HCT116 (cell line): ENCODE data around the gene FGF14. TPM values are rescaled to one million over a fixed set of nuclear protein-coding genes. Genes with fewer than 3 reads are reported as not detected.

ENCODE experiments used
- ATAC-seq: fragments of 200-7000 bp; cut with Tn5 transposase; 2 replicates; pipeline ENCODE4 v1.9.1; 2020; ENCODE audit warnings: mild to moderate bottlenecking, moderate library complexity
- BruUV-seq: library from RNA; stranded (reverse); fragments of 400-500 nt; replicated peaks from 2 replicates; lab custom pipeline; 2021; lab: Mats Ljungman, UMichigan
- CTCF ChIA-PET: fragments of 300-600 bp; sonication (Branson Sonifier 250); formaldehyde crosslinking; loops from one replicate; lab custom pipeline; 2021; ENCODE audit warnings: antibody characterized with exemption; lab: Charles Lee
- POLR2A ChIA-PET: fragments of 300-600, 350-600 bp; sonication (Branson Sonifier 250); formaldehyde crosslinking; loops from one replicate; lab custom pipeline; 2021; ENCODE audit warnings: antibody characterized with exemption; lab: Charles Lee
- RAD21 ChIA-PET, 2 experiments: fragments of 300-600 bp; sonication (Branson Sonifier 250); formaldehyde crosslinking; loops; one replicate each; lab custom pipeline; 2023; ENCODE audit warnings: low total read pairs in 2 of 2; ENCODE audit not compliant: uncharacterized antibody in 2 of 2, unreplicated experiment in 2 of 2, low non-redundant PET in 1 of 2; lab: Charles Lee
- DNase-seq: peaks from one replicate; pipeline ENCODE4 v3.0.0-alpha.2; 2010; ENCODE audit warnings: low read depth, low spot score
- H2AFZ ChIP-seq: fragments of 200-600 bp; shearing (Covaris generic), sonication (generic); 2 replicates; pipeline ENCODE4 v1.6.1; 2017; ENCODE audit warnings: low read depth, mixed run types, mixed read lengths, antibody characterized with exemption, low read length; ENCODE audit not compliant: poor library complexity, severe bottlenecking
- H3K27ac ChIP-seq: 2 replicates; pipeline ENCODE4 v1.5.1; 2012; ENCODE audit warnings: low read depth, low read length
- H3K27me3 ChIP-seq: fragments of 200-600 bp; sonication (generic); 2 replicates; pipeline ENCODE4 v1.6.1; 2016; ENCODE audit warnings: mixed run types, low read length, mixed read lengths; ENCODE audit not compliant: insufficient read depth
- H3K36me3 ChIP-seq, 2 experiments: fragments of 200-500 bp in 1 of 2; fragments of 200-600 bp in 1 of 2; sonication (Bioruptor generic) in 1 of 2; sonication (generic) in 1 of 2; 2 replicates each; pipeline versions ENCODE4 v1.5.1 to v1.6.1; 2014 to 2016; ENCODE audit warnings: low read length in 2 of 2, inconsistent platforms in 1 of 2, mixed read lengths in 1 of 2, mixed run types in 1 of 2; ENCODE audit not compliant: insufficient read depth in 2 of 2, control insufficient read depth in 1 of 2
- H3K4me1 ChIP-seq, 2 experiments: fragments of 200-600 bp in 1 of 2; sonication (generic) in 1 of 2; 2 replicates each; pipeline versions ENCODE4 v1.5.1 to v1.6.1; 2012 to 2017; ENCODE audit warnings: low read length in 2 of 2, inconsistent platforms in 1 of 2, mild to moderate bottlenecking in 1 of 2, mixed read lengths in 1 of 2, mixed run types in 1 of 2, moderate library complexity in 1 of 2; ENCODE audit not compliant: insufficient read depth in 2 of 2, control insufficient read depth in 1 of 2
- H3K4me2 ChIP-seq: fragments of 200-600 bp; sonication (generic); 2 replicates; pipeline ENCODE4 v1.6.1; 2017; ENCODE audit warnings: mixed run types, low read length, mixed read lengths
- H3K4me3 ChIP-seq, 2 experiments: fragments of 200-600 bp in 1 of 2; sonication (generic) in 1 of 2; replicated peaks in 1 of 2; 2 replicates each; pipeline ENCODE4 v1.5.1; 2011 to 2016; ENCODE audit warnings: low read length in 2 of 2, control low read depth in 1 of 2, low read depth in 1 of 2, mild to moderate bottlenecking in 1 of 2, mixed read lengths in 1 of 2, mixed run types in 1 of 2
- H3K79me2 ChIP-seq: fragments of 200-600 bp; sonication (generic); 2 replicates; pipeline ENCODE4 v1.6.1; 2017; ENCODE audit warnings: mild to moderate bottlenecking, mixed run types, low read length, moderate library complexity, mixed read lengths; ENCODE audit not compliant: insufficient read depth
- H3K9ac ChIP-seq: fragments of 200-600 bp; sonication (generic); 2 replicates; pipeline ENCODE4 v1.6.1; 2016; ENCODE audit warnings: low read length, mixed read lengths
- H3K9me2 ChIP-seq: fragments of 200-600 bp; sonication (generic), shearing (Covaris generic); 2 replicates; pipeline ENCODE4 v1.6.1; 2017; ENCODE audit warnings: mixed run types, mild to moderate bottlenecking, moderate library complexity; ENCODE audit not compliant: insufficient read depth
- H3K9me3 ChIP-seq, 2 experiments: fragments of 200-500 bp in 1 of 2; fragments of 200-600 bp in 1 of 2; sonication (Bioruptor generic) in 1 of 2; sonication (generic) in 1 of 2; 2 replicates each; pipeline ENCODE4 v1.6.1; 2014 to 2017; ENCODE audit warnings: low read length in 2 of 2, mixed read lengths in 2 of 2, inconsistent platforms in 1 of 2, low read depth in 1 of 2, mild to moderate bottlenecking in 1 of 2, mixed run types in 1 of 2, moderate library complexity in 1 of 2; ENCODE audit not compliant: control insufficient read depth in 1 of 2, insufficient read depth in 1 of 2
- H4K20me1 ChIP-seq: fragments of 200-600 bp; sonication (generic), shearing (Covaris generic); 2 replicates; pipeline ENCODE4 v1.6.1; 2017; ENCODE audit warnings: mixed run types, mild to moderate bottlenecking, moderate library complexity; ENCODE audit not compliant: insufficient read depth
- CBX3 ChIP-seq: IDR thresholded peaks from 2 replicates; pipeline ENCODE4 v1.6.1; 2012; ENCODE audit warnings: low read depth
- CEBPB ChIP-seq: IDR thresholded peaks from 2 replicates; pipeline ENCODE4 v1.6.1; 2012; ENCODE audit warnings: low read depth
- EGR1 ChIP-seq: IDR thresholded peaks from 2 replicates; pipeline ENCODE4 v1.6.1; 2012; ENCODE audit warnings: low read depth
- ELF1 ChIP-seq: IDR thresholded peaks from 2 replicates; pipeline ENCODE4 v1.6.1; 2012; ENCODE audit warnings: low read depth, borderline replicate concordance
- EZH2 ChIP-seq: fragments of 200-600 bp; sonication (generic); IDR thresholded peaks from 2 replicates; pipeline ENCODE4 v1.6.1; 2017; ENCODE audit warnings: antibody characterized with exemption, mixed run types
- EZH2phosphoT487 ChIP-seq: fragments of 200-600 bp; IDR thresholded peaks from 2 replicates; pipeline ENCODE4 v1.6.1; 2018; ENCODE audit warnings: antibody characterized with exemption, borderline replicate concordance
- FOSL1 ChIP-seq: IDR thresholded peaks from 2 replicates; pipeline ENCODE4 v1.6.1; 2012; ENCODE audit warnings: low read depth
- JUND ChIP-seq: IDR thresholded peaks from 2 replicates; pipeline ENCODE4 v1.6.1; 2012
- POLR2A ChIP-seq: IDR thresholded peaks from 2 replicates; pipeline ENCODE4 v1.7.0; 2011; ENCODE audit warnings: borderline replicate concordance; ENCODE audit not compliant: insufficient read depth, insufficient read length; ENCODE audit errors: extremely low read depth
- RAD21 ChIP-seq: IDR thresholded peaks from 2 replicates; pipeline ENCODE4 v1.6.1; 2012; ENCODE audit warnings: low read depth, mild to moderate bottlenecking
- SIN3A ChIP-seq: IDR thresholded peaks from 2 replicates; pipeline ENCODE4 v1.6.1; 2012; ENCODE audit warnings: low read depth
- SP1 ChIP-seq: IDR thresholded peaks from 2 replicates; pipeline ENCODE4 v1.6.1; 2012; ENCODE audit warnings: low read depth
- SRF ChIP-seq: IDR thresholded peaks from 2 replicates; pipeline ENCODE4 v1.6.1; 2012; ENCODE audit warnings: low read depth
- TCF7L2 ChIP-seq: IDR thresholded peaks from 2 replicates; pipeline ENCODE4 v1.7.0; 2011; ENCODE audit warnings: borderline replicate concordance, inconsistent platforms; ENCODE audit not compliant: insufficient read depth, insufficient read length; ENCODE audit errors: extremely low read depth
- ZFX ChIP-seq: fragments of 450-650 bp; IDR thresholded peaks from 2 replicates; pipeline ENCODE4 v1.6.1; 2017
- intact Hi-C: fragments of 100-400 bp; cut with micrococcal nuclease; formaldehyde crosslinking; loops from 2 replicates; pipeline ENCODE4 v1.10.0; 2022
- total RNA-seq: library from RNA; stranded (reverse); gene quantifications from one replicate; pipeline ENCODE4 v1.2.1, GENCODE V29; 2021; ENCODE audit not compliant: unreplicated experiment
- TF ChIP-seq, protein P1 (sequence below): IDR thresholded peaks from 2 replicates; pipeline ENCODE4 v1.6.1; 2011; ENCODE audit warnings: mild to moderate bottlenecking, low read length, moderate library complexity; ENCODE audit not compliant: insufficient replicate concordance; ENCODE audit errors: extremely low read depth
- TF ChIP-seq, protein P2 (sequence below): IDR thresholded peaks from 2 replicates; pipeline ENCODE4 v1.6.1; 2012
- TF ChIP-seq, protein P3 (sequence below): IDR thresholded peaks from 2 replicates; pipeline ENCODE4 v1.6.1; 2012
- TF ChIP-seq, protein P4 (sequence below), 3 experiments: fragments of 200-600 bp in 1 of 3; sonication (generic) in 1 of 3; IDR thresholded peaks in 2 of 3; conservative IDR thresholded peaks in 1 of 3; 2 replicates each; pipeline ENCODE4 v1.5.1; 2012 to 2017; ENCODE audit warnings: low read depth in 2 of 3, low read length in 2 of 3, antibody characterized with exemption in 1 of 3, borderline replicate concordance in 1 of 3, control low read depth in 1 of 3, mild to moderate bottlenecking in 1 of 3, mixed read lengths in 1 of 3, mixed run types in 1 of 3, moderate library complexity in 1 of 3; ENCODE audit not compliant: insufficient read depth in 1 of 3
- TF ChIP-seq, protein P5 (sequence below): IDR thresholded peaks from 2 replicates; pipeline ENCODE4 v1.6.1; 2012; ENCODE audit warnings: low read depth

FGF14 gene
- total RNA-seq, 1 experiment from 2014 or later, result not detected

DNA sequence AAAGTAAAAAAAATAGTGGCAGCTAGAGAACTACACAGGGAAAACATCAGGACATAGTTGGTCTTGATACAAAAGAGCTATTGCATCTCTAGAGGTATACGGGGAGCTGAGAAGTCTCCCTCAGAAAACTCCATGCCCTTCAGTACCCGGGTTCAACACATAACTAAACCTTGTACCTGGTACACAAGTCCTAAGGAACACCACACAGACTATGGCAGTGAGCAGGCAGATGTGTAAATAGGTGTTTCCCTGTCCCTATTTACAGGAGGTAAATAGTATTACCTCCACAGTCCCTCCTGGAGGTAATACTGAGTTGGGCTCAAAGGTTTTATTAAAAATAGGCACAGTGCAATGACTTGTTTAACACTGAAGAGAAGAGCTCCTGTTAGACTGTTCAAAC, 5.9 kb downstream of the FGF14 start:
- POLR2A ChIA-PET, result no interaction called here
- no peak overlapping the region for H3K27ac ChIP-seq
- H2AFZ ChIP-seq, result no peak overlapping the region
- H3K9me3 ChIP-seq, result no peaks in the 10 kb centered on the region
- H4K20me1 ChIP-seq, result no peaks in the 10 kb centered on the region
- no peaks in the 10 kb centered on the region for H3K4me1 ChIP-seq
- ATAC-seq (no peak), DNase-seq (no peak)
- H3K79me2 ChIP-seq, result no peaks in the 10 kb centered on the region
- intact Hi-C loops, result no loop called here
- H3K4me3 ChIP-seq, result no peak overlapping the region
- H3K36me3 ChIP-seq, result no peaks in the 10 kb centered on the region
- H3K9me2 ChIP-seq, result no peaks in the 10 kb centered on the region
- BruUV-seq, result no TSS peak
- CTCF ChIA-PET, result no interaction called here
- H3K9ac ChIP-seq, result no peak overlapping the region
- TF ChIP-seq ELF1 (no peak), CBX3 (no peak), POLR2A (no peak), SP1 (no peak), CEBPB (no peak), EGR1 (no peak), SRF (no peak), EZH2phosphoT487 (no peak), FOSL1 (no peak), JUND (no peak), SIN3A (no peak), TCF7L2 (no peak), ZFX (no peak), EZH2 (no peak), RAD21 (no peak)
- TF ChIP-seq, protein P1, sequence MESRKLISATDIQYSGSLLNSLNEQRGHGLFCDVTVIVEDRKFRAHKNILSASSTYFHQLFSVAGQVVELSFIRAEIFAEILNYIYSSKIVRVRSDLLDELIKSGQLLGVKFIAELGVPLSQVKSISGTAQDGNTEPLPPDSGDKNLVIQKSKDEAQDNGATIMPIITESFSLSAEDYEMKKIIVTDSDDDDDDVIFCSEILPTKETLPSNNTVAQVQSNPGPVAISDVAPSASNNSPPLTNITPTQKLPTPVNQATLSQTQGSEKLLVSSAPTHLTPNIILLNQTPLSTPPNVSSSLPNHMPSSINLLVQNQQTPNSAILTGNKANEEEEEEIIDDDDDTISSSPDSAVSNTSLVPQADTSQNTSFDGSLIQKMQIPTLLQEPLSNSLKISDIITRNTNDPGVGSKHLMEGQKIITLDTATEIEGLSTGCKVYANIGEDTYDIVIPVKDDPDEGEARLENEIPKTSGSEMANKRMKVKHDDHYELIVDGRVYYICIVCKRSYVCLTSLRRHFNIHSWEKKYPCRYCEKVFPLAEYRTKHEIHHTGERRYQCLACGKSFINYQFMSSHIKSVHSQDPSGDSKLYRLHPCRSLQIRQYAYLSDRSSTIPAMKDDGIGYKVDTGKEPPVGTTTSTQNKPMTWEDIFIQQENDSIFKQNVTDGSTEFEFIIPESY, result no peak
- TF ChIP-seq, protein P2, sequence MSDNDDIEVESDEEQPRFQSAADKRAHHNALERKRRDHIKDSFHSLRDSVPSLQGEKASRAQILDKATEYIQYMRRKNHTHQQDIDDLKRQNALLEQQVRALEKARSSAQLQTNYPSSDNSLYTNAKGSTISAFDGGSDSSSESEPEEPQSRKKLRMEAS, result no peak
- TF ChIP-seq, protein P3, sequence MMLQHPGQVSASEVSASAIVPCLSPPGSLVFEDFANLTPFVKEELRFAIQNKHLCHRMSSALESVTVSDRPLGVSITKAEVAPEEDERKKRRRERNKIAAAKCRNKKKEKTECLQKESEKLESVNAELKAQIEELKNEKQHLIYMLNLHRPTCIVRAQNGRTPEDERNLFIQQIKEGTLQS, result no peak
- TF ChIP-seq, protein P4, sequence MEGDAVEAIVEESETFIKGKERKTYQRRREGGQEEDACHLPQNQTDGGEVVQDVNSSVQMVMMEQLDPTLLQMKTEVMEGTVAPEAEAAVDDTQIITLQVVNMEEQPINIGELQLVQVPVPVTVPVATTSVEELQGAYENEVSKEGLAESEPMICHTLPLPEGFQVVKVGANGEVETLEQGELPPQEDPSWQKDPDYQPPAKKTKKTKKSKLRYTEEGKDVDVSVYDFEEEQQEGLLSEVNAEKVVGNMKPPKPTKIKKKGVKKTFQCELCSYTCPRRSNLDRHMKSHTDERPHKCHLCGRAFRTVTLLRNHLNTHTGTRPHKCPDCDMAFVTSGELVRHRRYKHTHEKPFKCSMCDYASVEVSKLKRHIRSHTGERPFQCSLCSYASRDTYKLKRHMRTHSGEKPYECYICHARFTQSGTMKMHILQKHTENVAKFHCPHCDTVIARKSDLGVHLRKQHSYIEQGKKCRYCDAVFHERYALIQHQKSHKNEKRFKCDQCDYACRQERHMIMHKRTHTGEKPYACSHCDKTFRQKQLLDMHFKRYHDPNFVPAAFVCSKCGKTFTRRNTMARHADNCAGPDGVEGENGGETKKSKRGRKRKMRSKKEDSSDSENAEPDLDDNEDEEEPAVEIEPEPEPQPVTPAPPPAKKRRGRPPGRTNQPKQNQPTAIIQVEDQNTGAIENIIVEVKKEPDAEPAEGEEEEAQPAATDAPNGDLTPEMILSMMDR (IDR thresholded peaks at IDR 0.05 in 2 of 3, conservative IDR thresholded peaks at IDR 0.05 in 1 of 3; ENCODE audit: borderline replicate concordance in 1 of 3, insufficient read depth in 1 of 3, low read depth in 2 of 3, low read length in 2 of 3), result no peak
- TF ChIP-seq, protein P5, sequence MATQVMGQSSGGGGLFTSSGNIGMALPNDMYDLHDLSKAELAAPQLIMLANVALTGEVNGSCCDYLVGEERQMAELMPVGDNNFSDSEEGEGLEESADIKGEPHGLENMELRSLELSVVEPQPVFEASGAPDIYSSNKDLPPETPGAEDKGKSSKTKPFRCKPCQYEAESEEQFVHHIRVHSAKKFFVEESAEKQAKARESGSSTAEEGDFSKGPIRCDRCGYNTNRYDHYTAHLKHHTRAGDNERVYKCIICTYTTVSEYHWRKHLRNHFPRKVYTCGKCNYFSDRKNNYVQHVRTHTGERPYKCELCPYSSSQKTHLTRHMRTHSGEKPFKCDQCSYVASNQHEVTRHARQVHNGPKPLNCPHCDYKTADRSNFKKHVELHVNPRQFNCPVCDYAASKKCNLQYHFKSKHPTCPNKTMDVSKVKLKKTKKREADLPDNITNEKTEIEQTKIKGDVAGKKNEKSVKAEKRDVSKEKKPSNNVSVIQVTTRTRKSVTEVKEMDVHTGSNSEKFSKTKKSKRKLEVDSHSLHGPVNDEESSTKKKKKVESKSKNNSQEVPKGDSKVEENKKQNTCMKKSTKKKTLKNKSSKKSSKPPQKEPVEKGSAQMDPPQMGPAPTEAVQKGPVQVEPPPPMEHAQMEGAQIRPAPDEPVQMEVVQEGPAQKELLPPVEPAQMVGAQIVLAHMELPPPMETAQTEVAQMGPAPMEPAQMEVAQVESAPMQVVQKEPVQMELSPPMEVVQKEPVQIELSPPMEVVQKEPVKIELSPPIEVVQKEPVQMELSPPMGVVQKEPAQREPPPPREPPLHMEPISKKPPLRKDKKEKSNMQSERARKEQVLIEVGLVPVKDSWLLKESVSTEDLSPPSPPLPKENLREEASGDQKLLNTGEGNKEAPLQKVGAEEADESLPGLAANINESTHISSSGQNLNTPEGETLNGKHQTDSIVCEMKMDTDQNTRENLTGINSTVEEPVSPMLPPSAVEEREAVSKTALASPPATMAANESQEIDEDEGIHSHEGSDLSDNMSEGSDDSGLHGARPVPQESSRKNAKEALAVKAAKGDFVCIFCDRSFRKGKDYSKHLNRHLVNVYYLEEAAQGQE, result no peak
- RAD21 ChIA-PET, result no interaction called here
- peaks cover 4% of the 10 kb centered on the region; the same call in 1 of the 2 replicates for H3K27me3 ChIP-seq
- H3K4me2 ChIP-seq, result no peak overlapping the region
